HCT116 (cell line): ENCODE measurements around the gene TMCC1. TPM values are rescaled to one million over a fixed set of nuclear protein-coding genes. Genes with fewer than 3 reads are reported as not detected.

ENCODE experiments used
- ATAC-seq: fragments of 200-7000 bp; cut with Tn5 transposase; 2 replicates; pipeline ENCODE4 v1.9.1; 2020; ENCODE audit warnings: mild to moderate bottlenecking, moderate library complexity
- BruUV-seq: library from RNA; stranded (reverse); fragments of 400-500 nt; replicated peaks from 2 replicates; lab custom pipeline; 2021; lab: Mats Ljungman, UMichigan
- CTCF ChIA-PET: fragments of 300-600 bp; sonication (Branson Sonifier 250); formaldehyde crosslinking; loops from one replicate; lab custom pipeline; 2021; ENCODE audit warnings: antibody characterized with exemption; lab: Charles Lee
- POLR2A ChIA-PET: fragments of 300-600, 350-600 bp; sonication (Branson Sonifier 250); formaldehyde crosslinking; loops from one replicate; lab custom pipeline; 2021; ENCODE audit warnings: antibody characterized with exemption; lab: Charles Lee
- RAD21 ChIA-PET, 2 experiments: fragments of 300-600 bp; sonication (Branson Sonifier 250); formaldehyde crosslinking; loops; one replicate each; lab custom pipeline; 2023; ENCODE audit warnings: low total read pairs in 2 of 2; ENCODE audit not compliant: uncharacterized antibody in 2 of 2, unreplicated experiment in 2 of 2, low non-redundant PET in 1 of 2; lab: Charles Lee
- DNase-seq: peaks from one replicate; pipeline ENCODE4 v3.0.0-alpha.2; 2010; ENCODE audit warnings: low read depth, low spot score
- H2AFZ ChIP-seq: fragments of 200-600 bp; shearing (Covaris generic), sonication (generic); 2 replicates; pipeline ENCODE4 v1.6.1; 2017; ENCODE audit warnings: low read depth, mixed run types, mixed read lengths, antibody characterized with exemption, low read length; ENCODE audit not compliant: poor library complexity, severe bottlenecking
- H3K27ac ChIP-seq: 2 replicates; pipeline ENCODE4 v1.5.1; 2012; ENCODE audit warnings: low read depth, low read length
- H3K27me3 ChIP-seq: fragments of 200-600 bp; sonication (generic); 2 replicates; pipeline ENCODE4 v1.6.1; 2016; ENCODE audit warnings: mixed run types, low read length, mixed read lengths; ENCODE audit not compliant: insufficient read depth
- H3K36me3 ChIP-seq, 2 experiments: fragments of 200-500 bp in 1 of 2; fragments of 200-600 bp in 1 of 2; sonication (Bioruptor generic) in 1 of 2; sonication (generic) in 1 of 2; 2 replicates each; pipeline versions ENCODE4 v1.5.1 to v1.6.1; 2014 to 2016; ENCODE audit warnings: low read length in 2 of 2, inconsistent platforms in 1 of 2, mixed read lengths in 1 of 2, mixed run types in 1 of 2; ENCODE audit not compliant: insufficient read depth in 2 of 2, control insufficient read depth in 1 of 2
- H3K4me1 ChIP-seq, 2 experiments: fragments of 200-600 bp in 1 of 2; sonication (generic) in 1 of 2; 2 replicates each; pipeline versions ENCODE4 v1.5.1 to v1.6.1; 2012 to 2017; ENCODE audit warnings: low read length in 2 of 2, inconsistent platforms in 1 of 2, mild to moderate bottlenecking in 1 of 2, mixed read lengths in 1 of 2, mixed run types in 1 of 2, moderate library complexity in 1 of 2; ENCODE audit not compliant: insufficient read depth in 2 of 2, control insufficient read depth in 1 of 2
- H3K4me2 ChIP-seq: fragments of 200-600 bp; sonication (generic); 2 replicates; pipeline ENCODE4 v1.6.1; 2017; ENCODE audit warnings: mixed run types, low read length, mixed read lengths
- H3K4me3 ChIP-seq, 2 experiments: fragments of 200-600 bp in 1 of 2; sonication (generic) in 1 of 2; replicated peaks in 1 of 2; 2 replicates each; pipeline ENCODE4 v1.5.1; 2011 to 2016; ENCODE audit warnings: low read length in 2 of 2, control low read depth in 1 of 2, low read depth in 1 of 2, mild to moderate bottlenecking in 1 of 2, mixed read lengths in 1 of 2, mixed run types in 1 of 2
- H3K79me2 ChIP-seq: fragments of 200-600 bp; sonication (generic); 2 replicates; pipeline ENCODE4 v1.6.1; 2017; ENCODE audit warnings: mild to moderate bottlenecking, mixed run types, low read length, moderate library complexity, mixed read lengths; ENCODE audit not compliant: insufficient read depth
- H3K9ac ChIP-seq: fragments of 200-600 bp; sonication (generic); 2 replicates; pipeline ENCODE4 v1.6.1; 2016; ENCODE audit warnings: low read length, mixed read lengths
- H3K9me2 ChIP-seq: fragments of 200-600 bp; sonication (generic), shearing (Covaris generic); 2 replicates; pipeline ENCODE4 v1.6.1; 2017; ENCODE audit warnings: mixed run types, mild to moderate bottlenecking, moderate library complexity; ENCODE audit not compliant: insufficient read depth
- H3K9me3 ChIP-seq, 2 experiments: fragments of 200-500 bp in 1 of 2; fragments of 200-600 bp in 1 of 2; sonication (Bioruptor generic) in 1 of 2; sonication (generic) in 1 of 2; 2 replicates each; pipeline ENCODE4 v1.6.1; 2014 to 2017; ENCODE audit warnings: low read length in 2 of 2, mixed read lengths in 2 of 2, inconsistent platforms in 1 of 2, low read depth in 1 of 2, mild to moderate bottlenecking in 1 of 2, mixed run types in 1 of 2, moderate library complexity in 1 of 2; ENCODE audit not compliant: control insufficient read depth in 1 of 2, insufficient read depth in 1 of 2
- H4K20me1 ChIP-seq: fragments of 200-600 bp; sonication (generic), shearing (Covaris generic); 2 replicates; pipeline ENCODE4 v1.6.1; 2017; ENCODE audit warnings: mixed run types, mild to moderate bottlenecking, moderate library complexity; ENCODE audit not compliant: insufficient read depth
- CTCF ChIP-seq, 3 experiments: fragments of 200-600 bp in 1 of 3; sonication (generic) in 1 of 3; IDR thresholded peaks in 2 of 3; conservative IDR thresholded peaks in 1 of 3; 2 replicates each; pipeline ENCODE4 v1.5.1; 2012 to 2017; ENCODE audit warnings: low read depth in 2 of 3, low read length in 2 of 3, antibody characterized with exemption in 1 of 3, borderline replicate concordance in 1 of 3, control low read depth in 1 of 3, mild to moderate bottlenecking in 1 of 3, mixed read lengths in 1 of 3, mixed run types in 1 of 3, moderate library complexity in 1 of 3; ENCODE audit not compliant: insufficient read depth in 1 of 3
- SIN3A ChIP-seq: IDR thresholded peaks from 2 replicates; pipeline ENCODE4 v1.6.1; 2012; ENCODE audit warnings: low read depth
- intact Hi-C: fragments of 100-400 bp; cut with micrococcal nuclease; formaldehyde crosslinking; loops from 2 replicates; pipeline ENCODE4 v1.10.0; 2022
- total RNA-seq: library from RNA; stranded (reverse); gene quantifications from one replicate; pipeline ENCODE4 v1.2.1, GENCODE V29; 2021; ENCODE audit not compliant: unreplicated experiment
- TF ChIP-seq, protein P1 (sequence below): IDR thresholded peaks from 2 replicates; pipeline ENCODE4 v1.6.1; 2012

TMCC1 gene
- total RNA-seq, 1 experiment from 2014 or later = 32.5 TPM

- peak; percentile 48 for ATAC-seq
- Histone ChIP-seq H4K20me1 (no peaks in the 10 kb centered on the region), H3K4me2 (peak overlapping the region; percentile 86), H3K9me2 (no peaks in the 10 kb centered on the region), H3K27ac (peak overlapping the region; percentile 97), H3K79me2 (no peaks in the 10 kb centered on the region), H2AFZ (peak overlapping the region; percentile 88), H3K27me3 (no peaks in the 10 kb centered on the region), H3K9me3 (no peaks in the 10 kb centered on the region), H3K4me1 (peaks cover 15 to 24% of the 10 kb centered on the region in 2 experiments), H3K9ac (peak overlapping the region; percentile 97), H3K4me3 (peak overlapping the region; percentile 21 to 97), H3K36me3 (no peaks in the 10 kb centered on the region)
- no peak for DNase-seq
- ChIA-PET CTCF (interaction anchor here (2.5 to 4.3 kb wide), 2 partner anchors 135 to 242 kb away, joined by 13 to 33 read pairs; no protein-coding TSS in a partner anchor), RAD21 (interaction anchor here in 1 of 2 experiments (1.3 kb wide), 1 partner anchor 135 kb away, joined by 11 read pairs; no protein-coding TSS in a partner anchor), POLR2A (interaction anchor here (0.6 to 0.7 kb wide), 2 partner anchors 9 to 26 kb away, joined by 3 read pairs; no protein-coding TSS in a partner anchor)
- TF ChIP-seq, protein P1, sequence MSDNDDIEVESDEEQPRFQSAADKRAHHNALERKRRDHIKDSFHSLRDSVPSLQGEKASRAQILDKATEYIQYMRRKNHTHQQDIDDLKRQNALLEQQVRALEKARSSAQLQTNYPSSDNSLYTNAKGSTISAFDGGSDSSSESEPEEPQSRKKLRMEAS = no peak
- TF ChIP-seq SIN3A (no peak), CTCF (IDR thresholded peaks at IDR 0.05 in 2 of 3, conservative IDR thresholded peaks at IDR 0.05 in 1 of 3; ENCODE audit: borderline replicate concordance in 1 of 3, insufficient read depth in 1 of 3, low read depth in 2 of 3, low read length in 2 of 3) (peak in 2 of 3 experiments; percentile 60 to 64; a peak in 4 of 6 replicates)
- intact Hi-C loops = loop anchor here (5.0 kb wide), 2 partner anchors 243 to 482 kb away; no protein-coding TSS in a partner anchor
- TSS peak; percentile 79 for BruUV-seq
These were observed 268.2 kb downstream of the TMCC1 start for GRCh38 chr3:129625072-129625874.
